IPS DF 4.7 (cell line): ENCODE results near the gene BOC.

Experiments used
- DNase-seq: peaks from one replicate; pipeline ENCODE4 v3.0.0-alpha.2; 2013; ENCODE audit warnings: low spot score; ENCODE audit errors: extremely low read depth

Gene BOC

DNA sequence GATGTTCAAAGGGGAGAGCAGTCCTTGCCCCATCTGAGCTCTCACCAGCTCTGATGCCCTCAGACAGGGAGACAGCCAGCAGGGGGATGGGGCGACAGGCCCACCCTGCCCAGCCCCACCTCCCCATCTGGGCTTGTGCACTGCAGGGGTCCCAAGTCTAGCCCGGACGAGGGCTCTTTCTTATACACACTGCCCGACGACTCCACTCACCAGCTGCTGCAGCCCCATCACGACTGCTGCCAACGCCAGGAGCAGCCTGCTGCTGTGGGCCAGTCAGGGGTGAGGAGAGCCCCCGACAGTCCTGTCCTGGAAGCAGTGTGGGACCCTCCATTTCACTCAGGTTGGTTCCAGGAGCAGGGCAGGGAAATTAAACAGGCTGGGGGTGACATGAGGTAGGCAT, 73.9 kb downstream of the BOC start:
- no peak for DNase-seq

DNA sequence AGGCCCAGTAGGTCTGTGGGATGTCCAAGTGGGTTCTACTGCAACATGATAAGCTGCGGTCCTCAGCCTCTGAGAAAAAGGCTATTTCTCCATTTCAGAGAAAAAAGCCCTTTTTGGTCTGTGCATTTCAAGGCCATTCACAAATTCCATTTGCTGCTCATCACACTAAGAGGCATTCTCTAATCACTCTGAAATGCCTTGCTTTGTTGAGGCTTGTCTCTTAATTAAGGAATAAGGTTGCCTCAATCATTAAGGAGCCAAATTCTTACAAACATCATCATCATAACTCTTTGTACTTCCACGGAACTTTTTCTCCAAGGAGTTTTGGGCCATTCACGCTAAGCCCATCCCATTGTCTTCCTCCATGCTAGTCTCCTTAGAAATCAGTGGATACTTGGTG, 74.4 kb downstream of the BOC start:
- DNase-seq = no peak

DNA sequence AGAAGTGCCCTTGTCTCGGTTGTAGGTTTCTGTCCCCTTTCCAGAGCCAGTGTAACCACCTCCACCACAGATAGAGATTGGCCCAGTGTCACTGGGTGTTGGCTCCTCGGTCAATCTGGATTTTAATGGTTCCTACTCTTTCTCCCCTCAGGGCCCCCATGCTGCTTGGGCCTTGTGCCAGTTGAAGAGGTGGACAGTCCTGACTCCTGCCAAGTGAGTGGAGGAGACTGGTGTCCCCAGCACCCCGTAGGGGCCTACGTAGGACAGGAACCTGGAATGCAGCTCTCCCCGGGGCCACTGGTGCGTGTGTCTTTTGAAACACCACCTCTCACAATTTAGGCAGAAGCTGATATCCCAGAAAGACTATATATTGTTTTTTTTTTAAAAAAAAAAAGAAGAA, 75.2 kb downstream of the BOC start:
- no peak for DNase-seq

DNA sequence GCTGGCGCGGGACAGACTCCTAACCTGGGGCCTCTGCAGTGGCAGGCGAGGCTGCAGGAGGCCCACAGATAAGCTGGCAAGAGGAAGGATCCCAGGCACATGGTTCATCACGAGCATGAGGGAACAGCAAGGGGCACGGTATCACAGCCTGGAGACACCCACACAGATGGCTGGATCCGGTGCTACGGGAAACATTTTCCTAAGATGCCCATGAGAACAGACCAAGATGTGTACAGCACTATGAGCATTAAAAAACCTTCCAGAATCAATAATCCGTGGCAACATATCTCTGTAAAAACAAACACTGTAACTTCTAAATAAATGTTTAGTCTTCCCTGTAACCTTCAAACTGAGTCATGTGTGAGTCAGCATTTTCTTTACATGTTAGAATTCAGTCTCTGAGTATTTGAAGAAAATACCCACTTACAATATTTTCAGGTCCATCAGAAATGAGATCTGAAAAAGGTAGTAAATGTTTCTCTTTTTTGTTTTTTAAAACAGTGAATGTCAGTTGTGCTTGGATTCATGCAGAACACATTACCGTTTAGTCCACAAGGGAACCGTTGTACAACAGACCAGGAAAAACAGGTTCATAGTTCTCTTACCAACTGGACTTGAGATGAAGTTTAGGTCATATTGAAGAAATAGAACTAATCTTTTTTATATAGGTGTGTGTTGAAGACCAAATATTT, 75.9 kb downstream of the BOC start:
- no peak for DNase-seq

DNA sequence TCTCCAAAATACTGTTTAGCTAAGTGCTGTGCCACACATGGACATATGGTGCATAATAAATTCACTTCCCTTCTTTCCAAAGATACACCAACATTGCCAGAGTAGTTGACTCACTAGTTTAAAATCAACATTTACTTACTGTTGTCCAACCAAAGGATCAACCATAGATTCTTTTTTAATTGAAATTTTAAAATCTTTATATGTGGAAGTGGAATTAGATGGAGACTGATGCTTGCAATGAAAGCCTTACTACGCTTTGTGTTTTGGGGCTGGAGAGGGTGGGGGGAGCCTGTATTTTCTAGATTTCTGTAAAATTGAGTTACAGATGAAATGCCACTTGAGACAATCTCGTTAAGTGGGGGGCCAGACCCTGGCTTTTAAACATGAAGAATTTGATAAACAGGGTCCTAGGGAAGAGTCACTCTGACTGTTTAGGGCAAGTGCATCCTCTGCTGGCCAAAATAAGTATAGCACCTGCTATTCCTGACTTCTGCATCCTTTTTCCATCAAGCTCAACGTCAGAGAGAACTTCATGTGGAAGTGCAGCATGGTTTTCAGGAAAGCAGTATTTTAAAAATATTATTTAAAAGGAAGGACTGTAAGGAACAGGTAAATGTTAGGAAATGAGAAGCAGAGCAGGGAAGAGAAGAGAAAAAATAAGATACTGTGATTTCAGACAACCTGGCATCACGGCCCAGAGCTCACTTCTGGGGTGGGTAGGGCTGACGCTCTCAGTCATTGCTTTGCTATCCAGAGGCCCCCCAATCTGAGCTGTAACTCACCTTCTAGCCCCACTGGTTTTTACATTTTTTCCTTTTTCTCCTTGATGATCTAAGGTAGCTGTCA, 76.7 kb downstream of the BOC start:
- no peak for DNase-seq

DNA sequence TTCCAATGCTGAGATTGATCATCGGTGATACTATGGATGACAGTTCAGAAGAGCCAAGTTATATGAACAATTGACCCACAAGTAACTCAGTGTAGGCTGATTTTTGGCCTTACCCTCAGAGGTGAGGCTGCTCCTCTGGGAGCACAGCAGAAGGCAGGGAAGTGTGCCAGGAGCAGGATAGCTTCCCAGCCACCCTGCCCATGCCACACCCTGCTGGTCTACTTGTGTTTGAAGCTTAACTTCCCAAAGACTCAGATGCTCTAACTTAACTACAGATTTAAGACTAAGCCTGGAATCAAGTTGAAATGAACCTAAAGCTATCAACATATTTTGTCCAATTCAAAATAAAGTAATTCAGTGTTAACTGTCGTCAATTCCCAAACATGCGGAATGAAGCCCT, 77.5 kb downstream of the BOC start:
- DNase-seq = no peak

DNA sequence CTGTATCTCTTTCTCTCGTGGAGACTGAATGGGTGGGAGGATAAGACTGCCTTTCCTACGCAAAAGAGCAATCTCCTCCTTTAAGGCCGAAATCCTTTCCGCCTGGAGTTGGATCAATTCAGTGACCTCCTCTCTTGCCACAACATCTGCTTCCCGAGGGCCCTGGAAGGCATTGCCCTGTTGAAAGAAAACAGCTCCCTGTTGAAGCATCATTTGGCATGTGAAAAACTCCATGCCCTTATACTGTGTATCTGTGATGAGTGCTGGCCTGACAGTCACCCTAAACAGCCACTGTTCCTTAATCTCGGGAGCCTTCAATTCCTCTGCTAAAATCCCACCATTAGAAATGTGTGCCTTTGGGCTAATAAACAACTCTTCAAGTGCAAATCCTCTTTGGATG, 80.2 kb downstream of the BOC start:
- no peak for DNase-seq

DNA sequence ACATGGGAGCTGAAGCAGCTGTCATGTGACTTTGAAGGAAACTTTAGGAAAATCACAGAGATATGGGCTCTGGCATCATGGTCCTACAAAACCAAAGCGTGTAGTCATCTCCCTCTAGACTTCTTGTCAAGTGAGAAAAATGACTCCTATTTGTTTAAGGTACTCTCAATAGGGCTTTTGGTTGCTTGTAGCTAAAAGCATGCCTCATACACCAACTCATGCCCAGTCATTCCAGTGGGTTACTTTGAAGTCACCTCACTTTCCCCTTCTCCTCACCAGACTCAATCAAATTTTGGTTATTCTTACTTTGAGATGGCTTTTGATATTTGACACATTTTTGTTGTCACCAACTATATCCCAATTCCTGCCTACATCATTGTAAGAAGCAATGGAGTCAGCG, 81.6 kb downstream of the BOC start:
- DNase-seq = no peak

DNA sequence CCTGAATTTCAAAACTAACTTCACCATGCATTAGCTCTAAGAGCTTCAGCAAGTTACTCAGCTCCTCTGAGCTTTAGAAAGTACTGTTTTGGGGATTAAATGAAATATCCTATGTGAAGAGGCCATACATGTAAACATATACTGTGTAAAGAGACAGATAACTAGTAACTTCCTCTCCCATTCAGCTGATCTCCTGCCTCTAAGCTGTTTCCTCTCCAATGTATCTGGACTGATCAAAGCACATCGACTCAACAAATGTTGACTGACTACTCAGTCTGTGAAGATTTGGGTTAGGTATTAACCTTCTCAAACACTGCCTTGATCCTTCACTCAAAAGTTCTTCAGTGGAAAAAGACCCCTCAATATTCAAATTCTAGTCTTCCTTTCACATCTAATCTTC, 82.0 kb downstream of the BOC start:
- no peak for DNase-seq

DNA sequence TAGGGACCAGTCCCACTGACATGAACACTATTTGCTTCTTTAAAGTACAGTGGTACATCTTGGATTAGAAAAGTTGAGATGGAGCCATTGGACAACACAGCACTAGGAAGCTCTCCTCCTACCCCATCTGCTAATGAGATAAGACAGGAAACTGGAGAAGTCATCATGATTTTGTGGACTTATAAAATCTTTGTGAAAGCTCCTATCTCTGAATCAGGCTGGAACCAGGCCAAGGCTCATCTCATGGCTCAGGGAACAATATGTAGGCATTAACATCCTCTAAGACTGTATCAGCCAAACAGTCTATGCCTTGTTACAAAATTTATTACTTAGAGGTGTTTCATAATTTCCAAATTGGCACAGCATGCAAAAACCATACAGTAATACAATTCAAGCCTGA, 84.1 kb downstream of the BOC start:
- no peak for DNase-seq

DNA sequence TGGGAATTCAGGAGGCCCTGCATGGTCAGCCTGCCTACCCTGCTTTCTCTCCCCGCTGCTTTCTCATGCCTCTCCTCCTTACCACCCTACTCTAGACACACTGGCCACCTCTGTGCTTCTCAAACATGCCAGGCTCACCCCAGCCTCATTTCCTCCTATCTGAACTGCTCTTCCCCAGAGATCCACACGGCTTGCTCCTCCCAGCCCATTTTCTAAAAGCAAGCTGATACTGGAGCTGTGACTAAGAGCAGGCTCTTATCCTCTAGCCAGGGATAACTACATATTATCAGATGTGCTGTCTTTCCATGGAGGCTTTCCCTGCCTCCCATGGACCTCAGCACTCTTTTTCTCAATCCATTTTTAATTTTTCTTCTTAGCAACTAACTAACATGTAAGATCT, 85.9 kb downstream of the BOC start:
- no peak for DNase-seq

DNA sequence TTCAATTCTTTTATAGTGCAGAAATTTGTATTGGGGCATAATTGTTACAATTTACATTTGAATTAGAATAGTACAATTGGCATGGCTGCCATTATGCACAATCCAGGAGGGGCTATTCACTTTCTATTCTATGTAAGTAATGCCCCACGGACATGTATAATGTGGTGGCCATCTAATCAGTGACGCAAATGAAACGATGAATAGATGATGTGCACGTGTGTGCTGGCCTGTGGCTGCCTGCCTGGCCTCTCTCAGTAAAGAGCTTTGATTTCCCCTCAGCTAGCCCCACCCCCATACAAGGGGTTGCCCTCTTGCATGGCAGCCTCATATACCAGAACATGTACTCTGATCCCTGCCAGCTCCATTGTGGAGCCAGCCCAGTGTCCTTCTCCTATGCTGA, 86.5 kb downstream of the BOC start:
- no peak for DNase-seq

DNA sequence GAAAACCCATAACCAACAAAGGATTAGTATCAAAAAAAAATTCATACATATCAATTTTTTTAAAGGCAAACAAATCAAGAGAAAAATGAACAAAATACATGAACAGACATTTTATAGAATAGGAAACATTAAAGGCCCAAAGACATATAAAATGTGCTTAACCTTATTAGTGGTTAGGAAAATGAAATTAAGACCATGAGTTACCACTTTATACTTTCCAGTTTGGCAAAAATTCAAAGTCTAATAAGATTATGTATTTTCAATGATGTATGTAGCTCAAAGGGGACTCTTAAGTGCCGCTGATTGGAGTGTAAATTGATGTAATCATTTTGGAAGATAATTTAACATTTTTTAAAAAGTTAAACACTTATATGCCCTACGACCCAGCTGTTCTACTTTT, 89.2 kb downstream of the BOC start:
- DNase-seq = no peak

DNA sequence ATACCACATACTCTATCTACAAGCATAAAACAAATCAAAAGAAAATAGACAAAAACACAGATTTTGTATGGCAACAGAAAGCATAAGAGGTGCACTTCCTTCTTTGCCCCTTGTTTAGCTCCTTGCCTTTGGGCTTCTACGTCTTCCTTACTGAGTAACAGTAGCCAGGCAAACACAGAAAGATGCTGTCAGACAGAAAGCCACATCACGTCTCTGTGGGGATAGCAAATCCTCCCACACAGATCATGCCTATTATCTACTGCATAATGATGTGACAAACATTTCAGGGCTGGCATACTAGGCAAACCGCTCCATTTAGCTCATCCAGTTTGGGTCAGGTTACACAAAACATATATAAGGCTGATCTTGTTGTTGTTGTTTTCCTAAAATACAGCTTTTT, 92.7 kb downstream of the BOC start:
- DNase-seq = no peak

DNA sequence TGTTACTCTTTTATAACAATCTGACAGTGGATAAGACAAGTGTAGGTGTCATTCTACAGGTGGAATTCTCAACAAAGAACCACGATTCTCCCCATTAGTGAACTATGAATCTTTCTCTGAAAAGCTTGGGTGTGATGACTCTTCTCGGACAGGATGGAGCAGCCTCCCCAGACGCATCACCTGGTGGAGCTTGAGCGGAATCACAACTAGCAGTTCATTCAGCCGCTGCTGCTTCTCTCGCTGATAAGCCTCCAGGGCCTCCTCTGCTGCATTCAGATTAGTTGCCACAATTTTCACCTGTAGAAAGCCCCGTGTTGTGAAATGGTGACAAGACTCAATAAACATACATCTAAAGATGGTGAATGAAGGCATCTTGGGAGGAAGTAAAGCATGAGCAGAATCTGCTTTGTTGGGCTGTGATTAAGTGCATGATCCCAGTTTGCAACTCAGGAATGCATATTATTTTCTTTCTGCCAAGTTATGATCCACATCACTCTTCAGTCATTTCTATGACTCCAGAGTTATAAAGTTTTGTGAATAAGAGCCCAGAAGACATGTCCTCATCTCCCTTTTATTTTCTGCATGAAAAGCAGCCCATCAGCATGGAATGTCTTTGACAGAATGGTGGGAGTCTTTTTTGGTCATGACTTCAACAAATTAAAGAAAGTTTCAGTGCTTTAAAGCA, 93.6 kb downstream of the BOC start:
- no peak for DNase-seq

DNA sequence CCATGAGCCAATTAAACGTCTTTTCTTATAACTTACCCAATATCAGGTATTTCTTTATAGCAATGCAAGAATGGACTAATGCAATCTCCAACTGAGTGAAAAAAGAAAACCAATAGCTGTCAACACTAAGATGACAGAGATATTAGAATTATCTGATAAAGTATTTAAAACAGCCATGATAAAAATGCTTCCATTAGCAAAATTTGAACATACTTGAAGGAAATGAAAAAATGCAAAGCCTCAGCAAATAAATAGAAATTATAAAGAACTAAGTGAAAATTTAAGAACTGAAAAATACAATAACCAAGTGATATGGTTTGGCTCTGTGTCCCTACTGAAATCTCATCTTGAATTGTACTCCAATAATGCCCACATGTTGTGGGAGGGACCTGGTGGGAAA, 99.6 kb downstream of the BOC start:
- no peak for DNase-seq

DNA sequence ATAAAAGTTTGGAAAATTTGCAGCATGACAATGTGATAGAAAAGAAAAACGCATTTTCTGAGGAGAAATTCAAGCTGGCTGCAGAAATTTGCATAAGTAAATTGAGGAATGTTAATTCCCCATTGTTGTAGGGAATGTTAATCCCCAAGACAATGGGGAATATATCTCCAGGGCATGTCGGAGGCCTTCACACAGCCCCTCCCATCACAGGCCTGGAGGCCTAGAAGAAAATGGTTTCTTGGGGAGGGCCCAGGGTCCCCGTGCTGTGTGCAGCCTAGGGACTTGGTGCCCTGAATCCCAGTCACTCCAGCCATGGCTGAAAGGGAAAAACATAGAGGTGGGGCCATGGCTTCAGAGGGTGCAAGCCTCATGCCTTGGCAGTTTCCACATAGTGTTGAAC, 101.1 kb downstream of the BOC start:
- no peak for DNase-seq

DNA sequence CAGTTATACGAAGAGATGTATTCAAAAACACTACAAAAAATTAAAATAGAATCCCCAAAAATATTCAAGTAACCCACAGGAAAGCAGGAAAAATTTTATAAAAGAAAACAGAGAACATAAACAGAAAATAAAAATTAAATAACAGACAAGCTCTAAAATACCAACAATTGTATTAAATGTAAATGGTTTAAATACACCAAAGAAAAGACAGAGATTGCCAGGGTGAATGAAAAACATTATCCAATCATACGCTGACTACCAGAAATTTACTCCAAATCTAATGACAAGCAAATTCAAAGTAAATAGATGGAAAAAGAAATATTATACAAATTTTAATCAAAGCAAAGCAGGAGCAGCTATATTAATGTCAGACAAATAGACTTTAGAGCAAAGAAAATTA, 103.6 kb downstream of the BOC start:
- DNase-seq = no peak

DNA sequence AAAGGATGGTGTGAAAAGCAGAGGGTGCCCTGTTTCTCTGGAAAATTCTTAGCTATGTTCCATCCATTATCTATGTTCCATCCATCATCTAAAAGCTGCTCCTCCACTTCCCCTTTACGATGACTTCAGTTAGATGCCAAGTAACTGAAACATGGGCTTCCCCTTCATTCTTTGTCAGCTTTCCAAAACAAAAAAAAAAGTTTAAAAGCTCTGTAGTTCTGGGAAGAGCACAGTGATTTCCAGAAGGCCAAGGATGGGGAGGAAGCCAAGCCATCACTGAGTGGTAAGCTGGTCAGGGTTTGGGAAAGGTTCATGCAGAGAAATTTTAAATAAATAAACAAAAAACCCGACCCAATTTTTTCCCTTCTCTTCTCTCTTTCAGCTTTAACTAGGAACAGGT, 118.4 kb downstream of the BOC start:
- DNase-seq = no peak

DNA sequence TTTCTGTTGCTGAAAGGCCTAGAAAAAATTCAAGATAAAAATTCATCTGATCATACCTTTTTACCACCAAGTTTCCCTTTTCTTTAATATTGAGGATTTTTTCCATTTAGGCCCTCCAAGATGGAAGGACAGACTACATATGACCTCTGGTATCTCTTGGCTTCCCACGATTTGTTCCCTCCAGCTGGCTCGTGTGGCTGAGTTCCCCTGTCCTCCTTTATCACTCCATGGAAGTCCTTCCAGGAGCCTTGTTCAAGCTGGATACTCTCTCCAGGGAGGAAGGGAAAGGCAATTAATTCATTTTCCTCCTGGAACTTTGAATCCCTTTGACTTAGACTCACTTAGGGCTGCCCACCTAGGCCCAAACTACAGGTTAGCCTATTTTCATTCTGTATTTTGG, 119.4 kb downstream of the BOC start:
- DNase-seq = no peak

DNA sequence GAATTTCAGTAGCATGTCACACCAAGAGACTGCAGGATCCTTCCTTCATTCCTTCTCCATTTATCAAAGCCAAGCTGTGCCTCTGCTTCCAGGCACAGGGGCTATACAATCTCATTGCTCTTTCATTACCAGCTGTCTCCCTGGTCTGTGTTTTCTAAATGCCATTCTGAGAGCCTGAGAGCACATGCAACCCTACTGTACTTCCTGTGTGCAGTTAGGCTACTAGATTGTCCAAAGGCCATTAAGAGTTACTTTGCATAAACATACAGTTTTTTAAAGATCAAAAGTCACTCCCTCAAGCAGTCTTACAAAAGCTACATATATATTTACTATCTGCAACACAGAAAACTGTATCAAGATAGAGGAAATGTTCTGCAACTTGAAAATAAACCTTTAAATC, 119.8 kb downstream of the BOC start:
- no peak for DNase-seq
